ENCODE data around the gene IGFN1. TPM values are rescaled to one million over a fixed set of nuclear protein-coding genes. Genes with fewer than 3 reads are reported as not detected.

Gene IGFN1
- total and polyA plus RNA-seq, 2 of the 4 experiments (the other 2 are of a cell fraction) = 0.05 TPM; not detected in 1

DNA sequence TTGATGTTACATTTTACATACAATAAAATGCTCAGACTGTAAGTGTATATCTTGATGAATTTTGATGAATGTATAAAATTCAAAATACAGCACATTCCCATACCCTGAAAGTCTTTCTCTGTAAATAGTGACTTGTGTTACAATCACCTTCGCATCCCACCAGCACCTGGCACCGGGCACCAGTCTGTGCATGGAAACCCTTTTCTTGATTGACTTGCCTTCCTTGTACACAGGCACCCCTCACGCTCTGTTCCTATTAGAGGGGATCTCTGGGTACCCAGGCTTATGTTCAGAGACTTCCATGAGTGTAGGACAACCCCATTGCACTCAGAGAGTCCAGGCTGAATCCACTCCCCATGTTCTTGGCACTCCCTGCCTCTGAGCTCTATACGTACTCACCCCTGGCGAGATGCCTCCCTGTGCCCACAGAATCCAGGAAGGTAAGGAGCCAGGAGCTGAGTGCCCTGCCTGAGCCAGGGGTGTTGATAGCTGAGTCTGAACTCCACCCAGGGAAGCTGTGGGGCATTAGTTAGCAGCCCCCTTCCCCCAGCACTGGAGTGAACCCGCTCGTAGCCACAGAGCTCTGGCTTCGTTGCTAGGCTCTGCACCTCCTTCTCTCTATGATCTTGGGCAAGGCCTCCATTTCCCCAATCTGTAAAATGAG is 70.2 kb downstream of the IGFN1 start:
- H2BK5ac ChIP-seq (ENCODE audit: low read depth, low read length, poor library complexity, severe bottlenecking) = no peak overlapping the region
- H3K9me1 ChIP-seq (ENCODE audit: insufficient read depth, low read length) = 0 out of 2 replicates have a peak, but pooled peaks cover 8% of the 10 kb centered on the region
- in situ Hi-C loops (cut with MboI; ENCODE audit: low sequenced_read_pairs) = loop anchor here (5.0 kb wide), 1 partner anchor 92 kb away; no protein-coding TSS in a partner anchor
- POLR2A ChIA-PET (ENCODE audit: unreplicated experiment) = no interaction called here
- TF ChIP-seq NFE2L2 (IDR thresholded peaks at IDR 0.05; ENCODE audit: low read depth, low read length) = no peak
- no peak for TF ChIP-seq RFX5 (IDR thresholded peaks at IDR 0.05; ENCODE audit: low read depth, low read length)
- TF ChIP-seq CHD1 (IDR thresholded peaks at IDR 0.05; ENCODE audit: low read depth, low read length) = no peak
- TF ChIP-seq MXI1 (IDR thresholded peaks at IDR 0.05; ENCODE audit: borderline replicate concordance, low read depth, low read length) = no peak
- no peak for TF ChIP-seq POLR2A (IDR thresholded peaks at IDR 0.05; ENCODE audit: low read depth, low read length)
- TF ChIP-seq CEBPB (IDR thresholded peaks at IDR 0.05; ENCODE audit: low read depth, low read length) = no peak
- TF ChIP-seq, protein P1, sequence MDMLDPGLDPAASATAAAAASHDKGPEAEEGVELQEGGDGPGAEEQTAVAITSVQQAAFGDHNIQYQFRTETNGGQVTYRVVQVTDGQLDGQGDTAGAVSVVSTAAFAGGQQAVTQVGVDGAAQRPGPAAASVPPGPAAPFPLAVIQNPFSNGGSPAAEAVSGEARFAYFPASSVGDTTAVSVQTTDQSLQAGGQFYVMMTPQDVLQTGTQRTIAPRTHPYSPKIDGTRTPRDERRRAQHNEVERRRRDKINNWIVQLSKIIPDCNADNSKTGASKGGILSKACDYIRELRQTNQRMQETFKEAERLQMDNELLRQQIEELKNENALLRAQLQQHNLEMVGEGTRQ (IDR thresholded peaks at IDR 0.05; ENCODE audit: low read depth, low read length) = no peak
- no peak for TF ChIP-seq SMC3 (IDR thresholded peaks at IDR 0.05; ENCODE audit: low read depth, low read length)
- no peak for TF ChIP-seq RAD21 (IDR thresholded peaks at IDR 0.05; ENCODE audit: low read length)
- no peak for TF ChIP-seq BHLHE40 (IDR thresholded peaks at IDR 0.05; ENCODE audit: low read depth, low read length)
- WGBS, 2 experiments (ENCODE audit: extremely low coverage in 2 of 2, insufficient read length in 1 of 2) = 100% methylated on average over 1 of the region's 8 CpGs; no CpG with 5 or more reads in 1 of the 2 experiments
- no peak overlapping the region for H3K14ac ChIP-seq (replicated peaks; ENCODE audit: low read depth, low read length)
- no peak overlapping the region for H4K5ac ChIP-seq (ENCODE audit: low read depth, low read length)
- no peak overlapping the region for H2AK5ac ChIP-seq (ENCODE audit: low read depth, low read length)
- no peak overlapping the region for H3K56ac ChIP-seq (ENCODE audit: extremely low read depth, insufficient read depth, low read length)
- H2BK20ac ChIP-seq (ENCODE audit: low read depth, low read length) = no peak overlapping the region
- peak overlapping the region; percentile 3 for H2AK9ac ChIP-seq (replicated peaks; ENCODE audit: low read depth, low read length, poor library complexity)
- H4K91ac ChIP-seq (ENCODE audit: insufficient read depth, low read depth, low read length) = no peak overlapping the region
- H3K4ac ChIP-seq (ENCODE audit: low read depth, low read length) = no peak overlapping the region
- no peak overlapping the region for H4K8ac ChIP-seq (ENCODE audit: low read depth in 2 of 2, low read length in 2 of 2)
- peaks cover 2% of the 10 kb centered on the region; the same call in 1 of the 2 replicates for H3K27me3 ChIP-seq (ENCODE audit: control insufficient read depth, insufficient read depth, low read length)
- no peak overlapping the region for H3K18ac ChIP-seq (ENCODE audit: low read depth, low read length)
- no peak overlapping the region for H3K4me2 ChIP-seq (ENCODE audit: low read depth, low read length)
- dilution Hi-C loops (cut with HindIII; ENCODE audit: low sequenced_read_pairs, unreplicated experiment) = no loop called here
- intact Hi-C loops (cut with micrococcal nuclease) = loop anchor here (10.0 kb wide), 1 partner anchor 1174 kb away; no protein-coding TSS in a partner anchor
- no peak overlapping the region; the same call in 2 of the 3 replicates for H2BK15ac ChIP-seq (ENCODE audit: low read depth, low read length)
- no peaks in the 10 kb centered on the region for H4K20me1 ChIP-seq (ENCODE audit: insufficient read depth, low read length)
- H3K4me1 ChIP-seq (ENCODE audit: control insufficient read depth, insufficient read depth, low read length) = peaks cover 6% of the 10 kb centered on the region
- H3K4me3 ChIP-seq (ENCODE audit: insufficient read depth, low read depth, low read length) = no peak overlapping the region
- H3K27ac ChIP-seq (ENCODE audit: insufficient read depth, low read length) = no peak overlapping the region
- no peak overlapping the region for H3K23ac ChIP-seq (ENCODE audit: low read depth, low read length)
- BruUV-seq (replicated peaks) = no TSS peak
- no peaks in the 10 kb centered on the region for H3K9me3 ChIP-seq (ENCODE audit: control insufficient read depth, insufficient read depth, low read length)
- ATAC-seq (ENCODE audit: low read depth) (no peak), DNase-seq (no peak)
- no peak overlapping the region for H2AFZ ChIP-seq (replicated peaks; ENCODE audit: low read length, poor library complexity)
- H3K36me3 ChIP-seq (ENCODE audit: control insufficient read depth, insufficient read depth, low read length) = no peaks in the 10 kb centered on the region
- no peak overlapping the region for H2BK120ac ChIP-seq (ENCODE audit: low read depth, low read length)
- CTCF ChIA-PET = no interaction called here
- no peak overlapping the region for H3K9ac ChIP-seq (ENCODE audit: low read depth, low read length)
- H3K79me1 ChIP-seq (ENCODE audit: low read depth in 1 of 2, low read length in 2 of 2) = no peaks in the 10 kb centered on the region
